MM.1S (cell line): ENCODE measurements around the gene ADAMTS2.

Experiments used
- DNase-seq: peaks from one replicate; pipeline ENCODE4 v3.0.0-alpha.2; 2015
- H2AFZ ChIP-seq: fragments of 300-600 bp; sonication (generic); 2 replicates; pipeline ENCODE4 v1.6.0; 2016; ENCODE audit warnings: antibody characterized with exemption, low read length
- H3F3A ChIP-seq: fragments of 300-600 bp; sonication (generic); 2 replicates; pipeline ENCODE4 v1.6.1; 2016; ENCODE audit warnings: mild to moderate bottlenecking, antibody characterized with exemption, low read length, moderate library complexity, mixed read lengths; ENCODE audit not compliant: insufficient read depth
- H3K27ac ChIP-seq: fragments of 300-600 bp; sonication (generic); 2 replicates; pipeline ENCODE4 v1.5.1; 2016; ENCODE audit warnings: mild to moderate bottlenecking, low read length
- H3K27me3 ChIP-seq: fragments of 300-600 bp; sonication (generic); replicated peaks from 2 replicates; pipeline ENCODE4 v1.6.0; 2016; ENCODE audit warnings: low read length; ENCODE audit not compliant: insufficient read depth
- H3K36me3 ChIP-seq: fragments of 300-600 bp; sonication (generic); replicated peaks from 2 replicates; pipeline ENCODE4 v1.6.1; 2016; ENCODE audit warnings: mild to moderate bottlenecking, low read length, mixed read lengths; ENCODE audit not compliant: insufficient read depth
- H3K4me1 ChIP-seq: fragments of 300-600 bp; sonication (generic); 2 replicates; pipeline ENCODE4 v1.6.1; 2016; ENCODE audit warnings: low read length, mixed read lengths
- H3K4me2 ChIP-seq: fragments of 300-600 bp; sonication (generic); 2 replicates; pipeline ENCODE4 v1.6.0; 2016; ENCODE audit warnings: low read depth, low read length
- H3K4me3 ChIP-seq: fragments of 300-600 bp; sonication (generic); 2 replicates; pipeline ENCODE4 v1.5.1; 2016; ENCODE audit warnings: low read length, mixed read lengths
- H3K79me2 ChIP-seq: fragments of 300-600 bp; sonication (generic); 2 replicates; pipeline ENCODE4 v1.6.1; 2016; ENCODE audit warnings: mixed run types, low read length, mixed read lengths
- H3K9ac ChIP-seq: fragments of 300-600 bp; sonication (generic); 2 replicates; pipeline ENCODE4 v1.6.1; 2016; ENCODE audit warnings: low read length, mixed read lengths
- H3K9me2 ChIP-seq: fragments of 300-600 bp; sonication (generic); replicated peaks from 2 replicates; pipeline ENCODE4 v1.6.1; 2016; ENCODE audit warnings: mild to moderate bottlenecking, low read length, mixed read lengths; ENCODE audit not compliant: insufficient read depth
- H3K9me3 ChIP-seq: fragments of 300-600 bp; sonication (generic); replicated peaks from 2 replicates; pipeline ENCODE4 v1.6.1; 2016; ENCODE audit warnings: mild to moderate bottlenecking, low read length, mixed read lengths; ENCODE audit not compliant: insufficient read depth
- H4K20me1 ChIP-seq: fragments of 300-600 bp; sonication (generic); 2 replicates; pipeline ENCODE4 v1.6.1; 2016; ENCODE audit warnings: mild to moderate bottlenecking, low read length, moderate library complexity, mixed read lengths; ENCODE audit not compliant: insufficient read depth
- CTCF ChIP-seq: fragments of 300-600 bp; sonication (generic); IDR thresholded peaks from 2 replicates; pipeline ENCODE4 v1.5.1; 2016; ENCODE audit warnings: antibody characterized with exemption, low read length, mixed read lengths
- EZH2 ChIP-seq: fragments of 300-600 bp; sonication (generic); optimal IDR thresholded peaks from 2 replicates; pipeline ENCODE3; 2017; ENCODE audit warnings: low read depth, mild to moderate bottlenecking, antibody characterized with exemption, low read length, mixed read lengths
- EZH2phosphoT487 ChIP-seq: fragments of 300-600 bp; sonication (generic); IDR thresholded peaks from 2 replicates; pipeline ENCODE4 v1.6.1; 2018; ENCODE audit warnings: antibody characterized with exemption, low read length

ADAMTS2 gene

GRCh38 chr5:179319741-179320281, 25.4 kb downstream of the ADAMTS2 start:
- no peak overlapping the region for H3K27ac ChIP-seq
- no peaks in the 10 kb centered on the region for H3K9me2 ChIP-seq
- no peak overlapping the region for H2AFZ ChIP-seq
- H3K27me3 ChIP-seq = no peaks in the 10 kb centered on the region; the same call in 1 of the 2 replicates
- H3K4me1 ChIP-seq = no peaks in the 10 kb centered on the region
- H3K9ac ChIP-seq = no peak overlapping the region
- DNase-seq = no peak
- H4K20me1 ChIP-seq = no peaks in the 10 kb centered on the region
- H3K4me3 ChIP-seq = no peak overlapping the region
- H3K79me2 ChIP-seq = no peaks in the 10 kb centered on the region
- no peak overlapping the region for H3K4me2 ChIP-seq
- H3K9me3 ChIP-seq = no peaks in the 10 kb centered on the region
- no peaks in the 10 kb centered on the region for H3K36me3 ChIP-seq
- no peaks in the 10 kb centered on the region for H3F3A ChIP-seq
- no peak for TF ChIP-seq CTCF
- no peak for TF ChIP-seq EZH2
- TF ChIP-seq EZH2phosphoT487 = no peak

DNA sequence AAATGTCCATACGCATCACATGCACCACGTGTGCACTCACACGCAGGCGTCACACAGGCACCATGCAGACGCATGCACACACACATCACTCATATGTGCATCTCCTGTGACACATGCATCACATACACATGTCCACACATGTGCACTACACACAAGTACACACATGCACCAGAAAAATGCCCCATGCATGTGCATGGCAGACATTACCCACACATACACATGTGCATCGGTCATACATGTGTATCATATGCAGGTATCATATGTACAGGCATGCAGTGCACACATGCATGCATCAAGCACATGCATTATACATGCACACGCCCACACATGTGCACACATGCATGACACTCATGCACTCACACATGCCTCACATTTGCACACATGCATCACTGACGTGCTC, 26.1 kb downstream of the ADAMTS2 start:
- H3K4me1 ChIP-seq = no peaks in the 10 kb centered on the region
- TF ChIP-seq EZH2 (no peak), EZH2phosphoT487 (no peak)
- DNase-seq = no peak

GRCh38 chr5:179318221-179318955, 26.9 kb downstream of the ADAMTS2 start:
- H3K36me3 ChIP-seq = no peaks in the 10 kb centered on the region
- H4K20me1 ChIP-seq = no peaks in the 10 kb centered on the region
- no peak overlapping the region for H3K27ac ChIP-seq
- no peaks in the 10 kb centered on the region; the same call in 1 of the 2 replicates for H3K27me3 ChIP-seq
- TF ChIP-seq EZH2 (no peak), CTCF (no peak), EZH2phosphoT487 (no peak)
- H3F3A ChIP-seq = no peaks in the 10 kb centered on the region
- no peak overlapping the region for H3K4me3 ChIP-seq
- no peaks in the 10 kb centered on the region for H3K79me2 ChIP-seq
- H3K4me2 ChIP-seq = no peak overlapping the region
- no peaks in the 10 kb centered on the region for H3K9me2 ChIP-seq
- no peaks in the 10 kb centered on the region for H3K9me3 ChIP-seq
- H3K4me1 ChIP-seq = no peaks in the 10 kb centered on the region
- no peak for DNase-seq
- H2AFZ ChIP-seq = no peak overlapping the region
- no peak overlapping the region for H3K9ac ChIP-seq

More for the DNA sequence above, 26.1 kb downstream of the ADAMTS2 start:
- H3K27me3 ChIP-seq = no peaks in the 10 kb centered on the region; the same call in 1 of the 2 replicates
- no peaks in the 10 kb centered on the region for H4K20me1 ChIP-seq
- H3K4me3 ChIP-seq = no peak overlapping the region
- H3K9me2 ChIP-seq = no peaks in the 10 kb centered on the region
- no peaks in the 10 kb centered on the region for H3K79me2 ChIP-seq
- no peak overlapping the region for H3K9ac ChIP-seq
- no peaks in the 10 kb centered on the region for H3K36me3 ChIP-seq
- H3F3A ChIP-seq = no peaks in the 10 kb centered on the region
- H3K4me2 ChIP-seq = no peak overlapping the region
- no peak overlapping the region for H3K27ac ChIP-seq
- no peaks in the 10 kb centered on the region for H3K9me3 ChIP-seq
- H2AFZ ChIP-seq = no peak overlapping the region
